Neural crest cell (in vitro differentiated cells): Measurements from ENCODE around the gene ZDHHC11B. TPM values are rescaled to one million over a fixed set of nuclear protein-coding genes. Genes with fewer than 3 reads are reported as not detected.
"Not testable (repeated sequence)": the region's sequence is repeated elsewhere in the genome, so short reads cannot be mapped to it uniquely, and the experiment has no call there.

Experiments used
- DNase-seq: peaks from one replicate; pipeline ENCODE4 v3.0.0; 2021; ENCODE audit warnings: low read depth, mixed read lengths, low spot score
- H3K27ac Mint-ChIP-seq: one replicate; pipeline ENCODE4 v1.8.0; 2021; ENCODE audit warnings: mild to moderate bottlenecking, mixed read lengths; ENCODE audit not compliant: unreplicated experiment
- H3K27me3 Mint-ChIP-seq: 2 replicates; pipeline ENCODE4 v1.8.0; 2021; ENCODE audit warnings: low read depth, mild to moderate bottlenecking, mixed read lengths
- H3K36me3 Mint-ChIP-seq: 2 replicates; pipeline ENCODE4 v1.8.0; 2021; ENCODE audit warnings: low read depth, mild to moderate bottlenecking, mixed read lengths
- H3K4me1 Mint-ChIP-seq: 2 replicates; pipeline ENCODE4 v1.8.0; 2021; ENCODE audit warnings: mixed read lengths
- H3K4me3 Mint-ChIP-seq: one replicate; pipeline ENCODE4 v1.8.0; 2021; ENCODE audit warnings: mild to moderate bottlenecking, mixed read lengths
- H3K9me3 Mint-ChIP-seq: 2 replicates; pipeline ENCODE4 v1.8.0; 2021; ENCODE audit warnings: mixed read lengths
- CTCF ChIP-seq: fragments of 200-600 bp; sonication (generic); conservative IDR thresholded peaks from 2 replicates; pipeline ENCODE4 v1.5.0; 2021; ENCODE audit warnings: antibody characterized with exemption, mild to moderate bottlenecking
- total RNA-seq: library from RNA; stranded (reverse); gene quantifications from 2 replicates; pipeline ENCODE4 v1.2.1, GENCODE V29; 2021

The ZDHHC11B gene
- total RNA-seq, 1 donor from 2014 or later, result 3.0 TPM

DNA sequence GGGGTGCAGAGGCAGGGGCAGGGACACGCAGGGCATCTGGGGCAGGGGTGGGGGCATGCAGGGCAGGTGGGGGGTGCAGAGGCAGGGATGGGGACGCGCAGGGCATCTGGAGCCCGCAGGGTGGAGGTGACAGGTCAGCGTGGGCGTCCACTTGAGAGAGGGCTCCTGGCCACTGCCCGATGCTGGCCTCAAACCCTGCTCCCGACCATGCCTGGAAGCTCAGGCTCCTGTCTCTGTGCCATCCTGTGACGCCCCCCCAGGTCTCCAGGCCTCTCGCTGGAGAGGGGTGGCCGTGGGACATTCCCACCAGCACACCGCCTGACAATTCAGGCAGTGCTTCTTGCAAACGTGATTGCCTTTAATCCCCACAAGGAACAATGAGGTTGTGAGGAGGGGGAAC is 33.0 kb downstream of the ZDHHC11B start:
- Mint-ChIP-seq H3K36me3 (no peaks in the 10 kb centered on the region), H3K27me3 (peaks cover 2% of the 10 kb centered on the region), H3K4me3 (no peak overlapping the region), H3K4me1 (no peaks in the 10 kb centered on the region), H3K27ac (no peak overlapping the region), H3K9me3 (no peaks in the 10 kb centered on the region)
- no peak for TF ChIP-seq CTCF
- no peak for DNase-seq

- H3K4me3 Mint-ChIP-seq, H3K9me3 Mint-ChIP-seq, H3K36me3 Mint-ChIP-seq, H3K27me3 Mint-ChIP-seq, H3K27ac Mint-ChIP-seq, DNase-seq, H3K4me1 Mint-ChIP-seq: not testable (repeated sequence)
Observed at GRCh38 chr5:750226-750625, 34.3 kb downstream of the ZDHHC11B start.

DNA sequence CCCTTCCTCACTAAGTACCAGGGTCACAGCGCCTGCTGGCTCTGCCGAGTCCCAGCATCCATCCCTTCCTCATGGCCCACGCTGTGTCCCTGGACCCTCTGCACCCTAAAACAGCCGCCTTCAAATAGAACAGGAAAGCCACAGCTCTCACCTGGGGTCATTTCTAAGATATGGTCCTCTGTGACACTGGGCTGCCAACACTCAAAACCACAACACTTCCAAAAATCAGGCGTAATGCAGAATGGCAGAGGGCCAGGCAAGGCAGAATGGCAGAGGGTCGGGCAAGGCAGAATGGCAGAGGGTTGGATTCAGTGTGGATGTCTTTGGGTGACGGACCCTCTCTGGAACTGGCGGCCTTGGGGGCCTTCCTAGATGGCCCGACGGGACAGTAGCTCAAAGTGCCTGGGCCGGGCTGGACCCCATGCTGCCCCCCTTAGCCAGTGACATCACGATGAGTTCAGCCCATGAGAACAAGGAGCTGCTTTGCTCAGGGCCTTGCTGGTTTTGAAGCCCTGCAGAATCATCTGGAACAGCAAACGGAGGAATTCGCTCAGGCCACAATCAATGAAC is 35.3 kb downstream of the ZDHHC11B start:
- DNase-seq, result no peak
- Mint-ChIP-seq H3K4me1 (no peaks in the 10 kb centered on the region), H3K4me3 (no peak overlapping the region), H3K36me3 (no peaks in the 10 kb centered on the region), H3K27me3 (no peaks in the 10 kb centered on the region), H3K9me3 (no peaks in the 10 kb centered on the region), H3K27ac (no peak overlapping the region)
- TF ChIP-seq CTCF, result no peak

DNA sequence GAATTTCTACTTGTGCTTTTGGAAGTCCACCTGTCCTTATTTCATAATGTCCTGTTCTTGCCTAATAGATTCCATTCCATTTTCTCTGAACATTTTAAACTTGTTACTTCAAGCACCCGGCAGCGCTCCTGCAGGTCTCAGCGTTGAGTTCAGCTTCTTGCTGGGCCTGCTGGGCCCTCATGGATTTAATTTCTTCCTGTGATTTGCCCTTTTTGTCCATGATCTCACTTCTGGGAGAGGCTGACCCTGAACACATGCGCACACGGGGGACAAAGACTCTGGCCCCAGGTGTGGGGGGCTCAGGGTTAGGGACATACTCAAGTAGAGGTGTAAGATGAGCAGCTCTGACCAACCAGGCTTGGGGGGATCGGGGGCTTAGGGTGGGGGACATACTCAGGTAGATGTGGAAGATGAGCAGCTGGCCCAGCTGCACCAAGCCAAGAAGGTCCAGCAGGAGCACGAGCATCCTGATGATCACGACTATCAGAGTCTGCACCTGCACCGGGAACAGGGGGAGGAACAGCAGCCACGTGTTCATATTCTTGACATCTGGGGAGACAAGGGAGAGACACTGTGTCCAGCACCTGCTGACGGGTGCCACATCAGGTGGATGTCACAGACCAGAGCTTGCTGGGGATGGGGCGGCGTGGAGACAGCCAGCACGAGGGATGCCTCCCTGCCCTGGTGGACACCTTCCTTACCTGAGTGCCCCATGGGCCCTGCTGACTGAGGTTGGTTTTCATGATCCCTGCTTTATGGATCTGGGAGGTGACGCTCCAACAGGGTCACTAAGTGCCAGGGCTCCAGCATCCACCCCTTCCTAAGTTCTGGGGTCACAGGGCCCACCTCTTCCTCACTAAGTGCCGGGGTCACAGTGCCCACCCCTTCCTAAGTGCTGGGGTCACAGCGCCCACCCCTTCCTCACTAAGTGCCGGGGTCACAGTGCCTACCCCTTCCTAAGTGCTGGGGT is 36.2 kb downstream of the ZDHHC11B start:
- not testable (repeated sequence) for H3K27ac Mint-ChIP-seq, H3K27me3 Mint-ChIP-seq, H3K36me3 Mint-ChIP-seq, H3K9me3 Mint-ChIP-seq, DNase-seq, H3K4me3 Mint-ChIP-seq, H3K4me1 Mint-ChIP-seq

GRCh38 chr5:747303-747844 is 37.2 kb downstream of the ZDHHC11B start:
- H3K27me3 Mint-ChIP-seq, DNase-seq, H3K36me3 Mint-ChIP-seq, H3K4me1 Mint-ChIP-seq, H3K27ac Mint-ChIP-seq, H3K9me3 Mint-ChIP-seq, H3K4me3 Mint-ChIP-seq: not testable (repeated sequence)

DNA sequence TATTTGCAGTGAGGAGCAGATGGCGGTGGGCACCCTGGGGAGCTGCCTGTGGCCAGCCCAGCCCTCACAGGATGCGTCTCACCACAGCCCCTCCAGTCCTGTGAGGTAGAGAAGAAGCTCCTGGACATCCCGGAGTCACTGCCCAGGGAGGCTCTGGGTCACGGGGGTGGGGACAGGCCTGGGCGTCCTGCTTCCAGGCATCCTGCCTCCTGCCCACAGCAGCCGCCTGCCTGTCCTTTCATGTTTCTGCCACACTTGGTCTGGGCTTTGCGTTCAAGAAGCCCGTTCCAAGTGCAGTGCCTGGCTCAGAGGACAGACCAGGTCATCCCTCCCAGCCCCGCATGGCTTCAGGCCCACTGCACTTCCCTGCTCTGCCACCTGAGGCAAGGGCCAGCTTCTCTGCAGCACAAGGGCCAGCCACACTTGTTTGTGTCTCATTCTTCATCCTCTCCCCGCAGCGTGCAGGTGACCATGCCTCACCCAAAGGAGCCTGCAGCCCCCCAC is 38.2 kb downstream of the ZDHHC11B start:
- no peak overlapping the region for H3K27ac Mint-ChIP-seq
- H3K4me3 Mint-ChIP-seq, result no peak overlapping the region
- no peaks in the 10 kb centered on the region for H3K4me1 Mint-ChIP-seq
- no peak for DNase-seq
- no peaks in the 10 kb centered on the region for H3K36me3 Mint-ChIP-seq
- peaks cover 2% of the 10 kb centered on the region for H3K27me3 Mint-ChIP-seq
- no peak for TF ChIP-seq CTCF
- no peaks in the 10 kb centered on the region for H3K9me3 Mint-ChIP-seq

DNA sequence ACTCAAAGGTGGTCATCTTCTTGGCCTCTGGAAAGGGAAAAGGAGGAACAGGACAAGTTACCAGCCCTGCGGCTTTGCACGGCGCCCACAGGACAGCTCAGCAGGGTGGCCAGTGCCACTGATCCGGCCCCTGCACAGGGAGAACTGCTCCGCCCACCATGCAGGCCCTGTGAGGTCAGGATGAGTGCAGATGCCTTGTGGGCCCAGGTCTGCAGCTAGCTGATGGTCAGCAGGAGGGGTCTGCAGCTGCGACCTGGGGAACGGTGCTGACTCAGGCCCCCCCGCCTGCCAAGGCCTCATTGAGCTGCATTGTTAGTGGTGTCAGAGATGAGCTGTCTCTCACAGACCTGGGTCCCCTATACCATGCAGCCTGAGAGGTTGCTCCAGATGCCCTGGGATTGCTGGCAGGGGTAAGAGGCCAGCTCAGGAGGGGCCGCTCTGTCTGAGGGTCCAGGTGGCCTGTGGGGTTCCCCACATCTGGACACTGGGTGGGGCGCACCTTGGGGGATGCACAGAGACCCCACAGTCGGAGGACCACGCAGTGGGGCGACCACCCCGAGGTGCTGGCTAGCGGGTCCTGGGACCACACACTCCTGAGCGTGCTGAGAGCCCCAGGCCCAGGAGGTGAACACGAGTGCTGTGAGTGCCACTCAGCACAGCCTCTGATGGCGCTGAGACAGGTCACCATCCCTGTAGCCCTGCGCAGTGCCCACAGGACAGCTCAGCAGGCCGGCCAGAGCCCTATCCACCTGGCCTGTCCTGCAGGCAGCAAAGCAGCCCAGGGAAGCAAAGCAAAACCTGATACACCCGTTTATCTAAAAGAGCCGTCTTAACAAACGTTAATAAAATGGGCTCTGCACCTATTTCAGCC is 39.0 kb downstream of the ZDHHC11B start:
- not testable (repeated sequence) for H3K27ac Mint-ChIP-seq, H3K9me3 Mint-ChIP-seq, H3K36me3 Mint-ChIP-seq, H3K4me3 Mint-ChIP-seq, DNase-seq, H3K27me3 Mint-ChIP-seq, H3K4me1 Mint-ChIP-seq

- not testable (repeated sequence) for H3K4me1 Mint-ChIP-seq, H3K9me3 Mint-ChIP-seq, H3K36me3 Mint-ChIP-seq, H3K4me3 Mint-ChIP-seq, DNase-seq, H3K27me3 Mint-ChIP-seq, H3K27ac Mint-ChIP-seq
Observed at GRCh38 chr5:743696-744404, 40.7 kb downstream of the ZDHHC11B start.

- not testable (repeated sequence) for H3K4me1 Mint-ChIP-seq, DNase-seq, H3K9me3 Mint-ChIP-seq, H3K27ac Mint-ChIP-seq, H3K36me3 Mint-ChIP-seq, H3K4me3 Mint-ChIP-seq
- peaks cover 13% of the 10 kb centered on the region for H3K27me3 Mint-ChIP-seq
Observed at GRCh38 chr5:742276-742675, 42.3 kb downstream of the ZDHHC11B start.
